DMS 273 treated with DMSO at 0.1 percent for 48 hours (cell line): Measurements from ENCODE around the gene AOC2.
"Not testable (repeated sequence)": the region's sequence is repeated elsewhere in the genome, so short reads cannot be mapped to it uniquely, and the experiment has no call there.

Experiments used
- DNase-seq: peaks from one replicate; lab custom pipeline; 2025; lab: John Stamatoyannopoulos, UW

Gene AOC2

DNA sequence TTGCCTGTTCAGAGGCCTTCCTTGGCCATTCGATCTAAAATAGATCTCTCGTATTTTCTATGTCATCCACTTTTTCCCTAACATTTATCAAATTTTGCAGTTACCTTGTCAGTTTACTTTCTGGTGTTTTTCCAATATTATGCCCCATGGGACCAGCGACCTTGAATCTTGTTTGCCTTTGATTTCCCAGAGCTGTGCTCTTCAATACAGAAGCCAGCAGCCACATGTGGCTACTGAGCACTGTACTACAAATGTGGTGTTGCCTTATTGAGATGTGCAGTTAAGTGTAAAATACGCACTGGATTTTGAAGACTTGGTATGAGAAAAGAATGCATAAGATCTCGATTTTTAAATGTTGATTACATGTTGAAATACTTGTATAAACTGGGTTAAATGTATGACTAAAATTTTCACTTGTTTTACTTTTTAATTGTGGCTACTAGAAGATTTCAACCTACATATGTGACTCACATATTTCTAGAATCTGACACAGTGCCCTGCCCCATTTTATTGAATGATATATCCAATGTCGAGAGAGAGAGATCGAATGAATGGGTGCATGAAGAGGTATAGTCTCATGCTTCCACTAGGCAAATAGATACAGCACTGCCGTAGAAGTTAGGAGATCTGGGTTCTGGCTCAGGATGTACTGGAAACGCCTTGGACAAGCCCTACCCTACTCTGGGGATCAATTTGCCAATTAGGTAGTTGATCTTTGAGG, 12.0 kb upstream of the AOC2 start:
- no peak for DNase-seq

DNA sequence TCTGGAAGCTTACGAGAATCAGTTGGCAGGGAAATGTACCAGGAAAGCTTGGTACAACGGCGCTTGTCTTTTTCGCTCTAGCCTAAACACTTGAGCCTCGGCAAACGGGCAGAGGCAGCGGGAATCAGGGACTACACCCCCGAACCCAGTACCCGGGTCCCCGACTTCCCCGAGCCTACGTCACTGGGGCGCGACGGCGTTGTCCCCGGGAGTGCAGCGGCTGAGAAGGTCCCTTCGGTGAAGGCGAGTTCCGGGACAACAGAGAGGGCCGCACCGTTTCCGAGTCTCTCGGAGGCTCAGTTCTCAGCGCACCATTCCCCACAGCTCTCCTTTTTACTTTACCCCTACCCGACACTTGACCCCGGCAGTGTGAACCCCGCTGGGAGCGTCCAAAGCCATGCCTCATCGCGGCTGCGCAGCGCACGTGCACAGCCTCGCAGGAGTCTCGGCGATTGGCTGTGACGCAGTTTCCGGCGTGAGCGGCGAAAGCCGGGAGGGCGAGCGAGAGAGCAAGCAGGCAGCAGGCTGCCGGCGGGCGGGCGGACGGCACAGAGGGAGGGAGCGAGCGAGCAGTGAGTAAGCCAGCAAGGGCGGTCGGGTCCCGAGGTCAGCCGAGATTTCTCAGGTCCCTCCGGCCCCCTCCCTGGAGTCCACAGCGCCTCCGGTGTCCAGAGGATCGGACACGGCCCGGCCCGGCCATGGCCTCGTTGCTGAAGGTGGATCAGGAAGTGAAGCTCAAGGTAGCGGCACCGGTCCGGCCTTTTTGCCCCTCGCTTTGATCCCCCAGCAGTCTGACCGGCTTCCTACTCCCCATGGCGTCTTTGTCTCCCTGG, 11.2 kb upstream of the AOC2 start, which contains the start of gene PSME3:
Gene PSME3, plus strand, starts transcription at position 464 of the 833 bp plus-strand sequence. Its CDS starts 235 bp downstream, at position 699.
- DNase-seq: peak; percentile 75

DNA sequence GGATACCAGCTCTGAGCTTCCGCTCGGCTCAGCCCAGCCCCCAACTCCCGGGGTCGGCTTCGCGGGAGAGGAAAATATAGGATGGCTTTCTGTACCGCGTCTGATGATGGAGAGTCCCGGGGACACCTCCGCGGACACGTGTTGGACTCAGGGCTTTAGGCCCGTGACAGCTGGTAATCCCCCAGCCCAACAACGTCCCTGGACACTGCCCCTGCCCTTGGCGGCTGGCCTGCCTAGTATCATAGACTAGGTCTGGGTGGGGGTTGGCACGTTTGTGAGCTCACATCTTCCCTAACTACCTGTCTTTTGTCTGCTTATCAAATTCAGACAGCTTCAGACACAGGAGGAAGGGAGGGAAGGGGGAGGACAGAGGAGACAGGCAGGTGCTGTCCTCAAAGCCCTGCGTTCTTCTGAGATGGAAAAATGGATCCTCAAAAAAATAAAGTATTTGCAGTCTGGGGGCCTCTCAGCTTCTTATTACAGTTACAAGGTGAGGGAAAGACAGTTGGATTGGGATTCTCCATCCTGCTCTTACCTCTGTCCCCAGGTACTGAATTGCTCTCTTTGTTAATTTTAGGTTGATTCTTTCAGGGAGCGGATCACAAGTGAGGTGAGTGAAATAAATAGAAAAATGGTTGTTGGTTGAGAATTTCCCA, 10.5 kb upstream of the AOC2 start:
- no peak for DNase-seq

- no peak for DNase-seq
These were observed 8.6 kb upstream of the AOC2 start for GRCh38 chr17:42835732-42836131.

GRCh38 chr17:42841975-42842685, 2.2 kb upstream of the AOC2 start:
- no peak for DNase-seq

DNA sequence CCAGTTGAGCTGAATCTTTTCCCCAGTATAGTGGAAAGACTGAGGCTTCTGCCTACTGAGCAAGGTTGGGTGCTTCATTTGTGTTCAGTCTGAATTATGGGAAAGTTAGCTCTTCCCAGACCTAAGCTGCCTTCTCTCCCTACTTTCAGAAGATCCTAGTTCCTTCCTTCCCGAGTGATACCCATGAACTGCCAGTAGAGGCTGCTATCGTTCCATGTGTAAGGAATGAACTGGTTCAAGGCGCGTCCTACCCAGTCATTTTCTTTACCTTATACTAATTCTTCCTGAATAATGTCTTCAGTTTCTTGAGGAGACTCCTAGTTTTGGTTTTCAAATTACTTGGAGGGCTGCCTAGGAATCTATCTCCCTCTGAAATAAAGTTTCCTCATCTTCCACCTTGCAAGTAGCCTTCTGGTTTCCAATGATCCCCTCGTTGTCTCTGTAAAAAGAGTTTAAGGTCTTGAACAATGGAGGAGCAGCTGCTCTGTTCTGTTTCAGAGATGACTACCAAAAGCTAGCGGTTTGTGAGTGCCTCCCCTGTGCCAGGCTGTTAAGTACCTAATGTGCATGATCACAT, 934 bp upstream of the AOC2 start:
- peak; percentile 35 for DNase-seq

GRCh38 chr17:42844761-42845555, 578 bp downstream of the AOC2 start:
- DNase-seq: no peak

- DNase-seq: no peak
These were observed 1.2 kb downstream of the AOC2 start for GRCh38 chr17:42845556-42845917.

DNA sequence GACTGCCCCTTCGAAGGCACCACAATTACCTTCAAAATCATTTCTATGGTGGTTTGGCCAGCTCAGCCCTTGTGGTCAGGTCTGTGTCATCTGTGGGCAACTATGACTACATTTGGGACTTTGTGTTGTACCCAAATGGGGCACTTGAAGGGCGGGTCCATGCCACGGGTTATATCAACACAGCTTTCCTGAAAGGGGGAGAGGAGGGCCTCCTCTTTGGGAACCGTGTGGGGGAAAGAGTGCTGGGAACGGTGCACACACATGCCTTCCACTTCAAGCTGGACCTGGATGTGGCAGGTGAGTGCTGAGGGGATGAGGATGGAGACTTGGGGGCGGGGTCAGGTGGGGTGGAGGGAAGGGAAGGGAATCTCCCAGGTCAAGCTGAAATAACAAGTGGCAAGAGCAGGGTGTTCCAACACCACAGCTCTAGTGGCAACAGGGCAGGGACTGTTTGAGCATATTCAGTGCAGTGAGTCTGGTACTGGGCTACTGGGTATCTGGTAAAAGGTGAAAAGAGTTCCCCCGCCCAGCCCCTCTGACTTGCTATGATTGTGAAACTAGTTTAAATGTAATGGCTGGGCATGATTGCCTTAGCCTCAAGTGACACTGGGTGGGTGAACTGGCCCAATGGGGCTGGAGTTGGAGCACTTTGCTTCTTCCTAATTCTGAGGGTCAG, 1.7 kb downstream of the AOC2 start:
- DNase-seq: no peak

DNA sequence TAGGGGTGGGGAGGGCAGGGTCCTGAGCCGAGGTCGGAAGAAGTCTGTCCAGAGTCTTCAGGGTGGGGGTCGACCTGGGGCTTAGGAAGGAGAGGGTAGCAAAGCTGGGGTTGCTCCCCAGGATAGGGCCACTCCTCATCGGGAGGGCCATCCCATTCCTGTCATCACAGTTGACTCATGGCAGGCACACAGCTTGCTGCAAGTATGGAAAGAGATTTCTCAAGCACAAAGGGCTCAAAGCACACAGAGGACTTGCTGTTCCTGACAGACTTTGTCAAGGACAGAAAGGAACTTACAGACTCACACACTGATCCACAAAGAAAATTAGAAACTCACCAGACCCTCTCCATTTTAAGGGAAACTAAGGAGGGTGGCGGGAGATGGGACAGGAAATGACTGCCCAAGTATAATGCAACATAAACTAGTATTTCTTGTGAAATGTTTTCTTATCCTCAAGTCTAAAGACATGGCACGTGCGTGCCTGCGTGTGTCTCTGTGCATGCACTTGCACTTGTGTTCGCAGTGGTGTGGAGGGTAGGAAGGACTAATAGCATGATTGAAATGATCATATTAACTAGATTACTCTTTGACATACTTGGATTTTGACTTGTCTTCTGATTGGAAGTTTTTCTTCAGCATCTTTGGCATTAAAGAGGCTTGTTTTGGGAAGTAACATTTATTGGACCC, 2.4 kb downstream of the AOC2 start:
- no peak for DNase-seq

- DNase-seq: no peak
These were observed 3.7 kb downstream of the AOC2 start for GRCh38 chr17:42848093-42848492.

DNA sequence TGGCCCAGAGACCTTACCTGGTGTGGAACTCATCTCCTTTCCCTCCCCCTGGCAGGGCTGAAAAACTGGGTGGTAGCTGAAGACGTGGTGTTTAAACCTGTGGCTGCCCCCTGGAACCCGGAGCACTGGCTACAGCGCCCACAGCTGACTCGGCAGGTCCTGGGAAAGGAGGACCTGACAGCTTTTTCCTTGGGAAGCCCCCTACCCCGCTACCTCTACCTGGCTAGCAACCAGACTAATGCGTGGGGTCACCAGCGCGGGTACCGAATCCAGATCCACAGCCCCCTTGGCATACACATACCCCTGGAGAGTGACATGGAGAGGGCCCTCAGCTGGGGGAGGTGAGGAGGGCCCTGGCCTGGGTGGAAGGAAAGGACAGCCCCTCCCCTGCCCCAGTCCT, 4.7 kb downstream of the AOC2 start:
- DNase-seq: no peak

- DNase-seq: no peak
These were observed 5.2 kb downstream of the AOC2 start for GRCh38 chr17:42849451-42850181.

DNA sequence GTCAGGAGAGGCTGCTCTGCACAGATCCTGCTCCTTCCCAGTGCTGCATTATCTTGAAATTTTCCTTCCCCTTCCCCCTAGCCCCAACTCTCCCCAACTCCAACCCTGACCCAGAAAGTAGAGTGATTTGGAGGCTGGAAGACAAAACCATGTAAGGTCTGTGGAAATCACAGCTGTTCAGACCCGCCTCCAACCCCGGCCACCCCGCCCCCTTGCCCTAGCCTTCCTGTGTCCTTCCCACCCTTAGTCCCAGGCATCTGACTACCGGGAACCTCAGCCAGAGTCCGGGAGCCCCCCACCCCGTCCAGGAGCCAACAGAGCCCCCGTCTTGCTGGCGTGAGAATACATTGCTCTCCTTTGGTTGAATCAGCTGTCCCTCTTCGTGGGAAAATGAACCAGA, 6.6 kb downstream of the AOC2 start, which contains the start of gene AOC3:
Gene AOC3, plus strand, starts transcription at position 246 of the 400 bp plus-strand sequence. Its CDS starts 145 bp downstream, at position 391.
- no peak for DNase-seq

DNA sequence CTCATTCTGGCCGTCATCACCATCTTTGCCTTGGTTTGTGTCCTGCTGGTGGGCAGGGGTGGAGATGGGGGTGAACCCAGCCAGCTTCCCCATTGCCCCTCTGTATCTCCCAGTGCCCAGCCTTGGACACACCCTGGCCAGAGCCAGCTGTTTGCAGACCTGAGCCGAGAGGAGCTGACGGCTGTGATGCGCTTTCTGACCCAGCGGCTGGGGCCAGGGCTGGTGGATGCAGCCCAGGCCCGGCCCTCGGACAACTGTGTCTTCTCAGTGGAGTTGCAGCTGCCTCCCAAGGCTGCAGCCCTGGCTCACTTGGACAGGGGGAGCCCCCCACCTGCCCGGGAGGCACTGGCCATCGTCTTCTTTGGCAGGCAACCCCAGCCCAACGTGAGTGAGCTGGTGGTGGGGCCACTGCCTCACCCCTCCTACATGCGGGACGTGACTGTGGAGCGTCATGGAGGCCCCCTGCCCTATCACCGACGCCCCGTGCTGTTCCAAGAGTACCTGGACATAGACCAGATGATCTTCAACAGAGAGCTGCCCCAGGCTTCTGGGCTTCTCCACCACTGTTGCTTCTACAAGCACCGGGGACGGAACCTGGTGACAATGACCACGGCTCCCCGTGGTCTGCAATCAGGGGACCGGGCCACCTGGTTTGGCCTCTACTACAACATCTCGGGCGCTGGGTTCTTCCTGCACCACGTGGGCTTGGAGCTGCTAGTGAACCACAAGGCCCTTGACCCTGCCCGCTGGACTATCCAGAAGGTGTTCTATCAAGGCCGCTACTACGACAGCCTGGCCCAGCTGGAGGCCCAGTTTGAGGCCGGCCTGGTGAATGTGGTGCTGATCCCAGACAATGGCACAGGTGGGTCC, 7.2 kb downstream of the AOC2 start:
- not testable (repeated sequence) for DNase-seq

DNA sequence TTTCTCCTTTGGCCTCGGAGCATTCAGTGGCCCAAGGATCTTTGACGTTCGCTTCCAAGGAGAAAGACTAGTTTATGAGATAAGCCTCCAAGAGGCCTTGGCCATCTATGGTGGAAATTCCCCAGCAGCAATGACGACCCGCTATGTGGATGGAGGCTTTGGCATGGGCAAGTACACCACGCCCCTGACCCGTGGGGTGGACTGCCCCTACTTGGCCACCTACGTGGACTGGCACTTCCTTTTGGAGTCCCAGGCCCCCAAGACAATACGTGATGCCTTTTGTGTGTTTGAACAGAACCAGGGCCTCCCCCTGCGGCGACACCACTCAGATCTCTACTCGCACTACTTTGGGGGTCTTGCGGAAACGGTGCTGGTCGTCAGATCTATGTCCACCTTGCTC, 8.0 kb downstream of the AOC2 start:
- no peak for DNase-seq

GRCh38 chr17:42853004-42853403, 8.6 kb downstream of the AOC2 start:
- DNase-seq: no peak

- no peak for DNase-seq
These were observed 9.2 kb downstream of the AOC2 start for GRCh38 chr17:42853597-42853967.
